22Rv1 (cell line): ENCODE data around the gene CRKL.
A peak's percentile ranks its signal among the peaks of the same experiment; 100 is the strongest.

Experiments
- H3K27ac ChIP-seq: fragments of 450-650 bp; 2 replicates; pipeline ENCODE4 v1.5.1; 2017
- ZFX ChIP-seq: fragments of 450-650 bp; IDR thresholded peaks from 2 replicates; pipeline ENCODE4 v1.6.1; 2017; ENCODE audit warnings: antibody characterized with exemption, borderline replicate concordance
- TF ChIP-seq, protein P1 (sequence below): fragments of 450-650 bp; IDR thresholded peaks from 2 replicates; pipeline ENCODE4 v1.5.1; 2017; ENCODE audit warnings: mild to moderate bottlenecking

Gene CRKL

DNA sequence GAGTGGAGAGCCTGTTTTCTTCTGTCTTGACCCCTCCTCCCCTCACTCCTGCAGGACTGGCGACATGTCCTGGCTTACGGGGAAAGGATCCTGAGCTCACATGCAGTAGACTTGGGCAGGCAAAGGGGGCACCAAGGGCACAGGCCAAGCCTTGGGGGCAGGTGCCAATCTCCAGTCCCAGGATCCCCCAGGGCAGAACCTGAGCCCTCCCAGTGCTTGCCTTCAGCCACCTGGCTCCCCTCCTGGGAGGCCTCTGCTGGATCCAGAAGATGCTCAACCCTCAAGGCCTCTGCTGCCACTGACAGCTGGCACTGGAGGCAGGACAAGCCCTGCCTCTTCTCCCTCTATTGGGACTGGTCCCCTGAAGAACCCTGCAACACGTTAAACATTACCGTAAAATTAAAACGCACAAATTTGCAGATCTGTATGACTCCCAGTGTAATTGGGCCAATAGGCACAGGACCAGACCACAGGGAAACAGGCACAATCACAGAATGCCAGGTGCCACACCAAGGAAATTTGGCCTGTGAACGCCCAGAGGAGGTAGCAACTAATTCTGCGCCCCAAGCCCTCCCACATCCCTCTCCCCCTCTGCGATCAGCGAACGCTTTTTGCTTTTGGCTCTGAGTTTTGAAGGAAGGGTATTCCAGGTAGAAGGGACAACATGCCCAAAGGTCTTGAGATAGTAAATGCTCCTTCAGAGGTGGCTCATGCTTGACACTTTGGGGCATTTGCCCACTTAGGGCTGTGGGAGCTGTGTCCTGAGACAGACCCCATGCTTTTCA is 63.9 kb downstream of the CRKL start:
- peak overlapping the region; percentile 85 for H3K27ac ChIP-seq
- TF ChIP-seq, protein P1, sequence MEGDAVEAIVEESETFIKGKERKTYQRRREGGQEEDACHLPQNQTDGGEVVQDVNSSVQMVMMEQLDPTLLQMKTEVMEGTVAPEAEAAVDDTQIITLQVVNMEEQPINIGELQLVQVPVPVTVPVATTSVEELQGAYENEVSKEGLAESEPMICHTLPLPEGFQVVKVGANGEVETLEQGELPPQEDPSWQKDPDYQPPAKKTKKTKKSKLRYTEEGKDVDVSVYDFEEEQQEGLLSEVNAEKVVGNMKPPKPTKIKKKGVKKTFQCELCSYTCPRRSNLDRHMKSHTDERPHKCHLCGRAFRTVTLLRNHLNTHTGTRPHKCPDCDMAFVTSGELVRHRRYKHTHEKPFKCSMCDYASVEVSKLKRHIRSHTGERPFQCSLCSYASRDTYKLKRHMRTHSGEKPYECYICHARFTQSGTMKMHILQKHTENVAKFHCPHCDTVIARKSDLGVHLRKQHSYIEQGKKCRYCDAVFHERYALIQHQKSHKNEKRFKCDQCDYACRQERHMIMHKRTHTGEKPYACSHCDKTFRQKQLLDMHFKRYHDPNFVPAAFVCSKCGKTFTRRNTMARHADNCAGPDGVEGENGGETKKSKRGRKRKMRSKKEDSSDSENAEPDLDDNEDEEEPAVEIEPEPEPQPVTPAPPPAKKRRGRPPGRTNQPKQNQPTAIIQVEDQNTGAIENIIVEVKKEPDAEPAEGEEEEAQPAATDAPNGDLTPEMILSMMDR = no peak
- no peak for TF ChIP-seq ZFX

DNA sequence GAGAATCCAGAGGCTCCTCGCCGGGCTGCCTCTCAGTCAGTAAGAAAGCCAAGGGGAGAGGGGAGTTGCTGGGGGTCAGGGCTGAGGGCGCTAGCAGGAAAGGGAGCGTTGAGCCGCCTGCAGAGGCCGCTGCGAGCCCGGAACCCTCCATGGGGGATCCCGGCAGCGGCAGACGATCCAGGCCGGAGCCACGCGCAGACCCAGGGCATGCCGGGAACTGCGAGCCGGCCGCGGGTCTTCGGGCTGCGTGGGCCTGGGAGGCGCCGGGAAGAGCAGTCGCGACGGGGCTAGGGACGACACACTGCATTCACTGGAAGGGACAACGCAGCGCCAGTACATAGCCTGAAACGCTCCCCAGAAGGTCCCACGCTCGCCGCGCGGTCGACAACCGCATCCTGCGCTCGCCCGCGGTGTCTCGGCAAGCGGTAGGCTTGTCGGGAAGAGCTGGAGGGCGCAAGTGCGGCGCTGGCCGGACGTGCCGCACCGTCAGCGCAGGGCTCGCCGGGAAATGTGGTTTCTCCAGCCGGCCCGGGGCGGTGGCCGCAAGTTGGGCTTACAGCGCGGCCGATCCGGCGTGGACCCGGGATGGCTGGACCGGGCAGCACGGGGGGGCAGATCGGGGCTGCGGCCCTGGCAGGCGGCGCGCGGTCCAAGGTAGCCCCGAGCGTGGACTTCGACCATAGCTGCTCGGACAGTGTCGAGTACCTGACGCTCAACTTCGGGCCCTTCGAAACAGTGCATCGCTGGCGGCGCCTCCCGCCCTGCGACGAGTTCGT is 64.8 kb downstream of the CRKL start, which contains the start of gene LZTR1:
Gene LZTR1 (plus strand): TSS at position 511 of the 776 bp plus-strand sequence. CDS start 75 bp downstream, at position 586.
- peak within 1 kb of the TSS; percentile 85 for H3K27ac ChIP-seq
- no peak for TF ChIP-seq ZFX
- TF ChIP-seq, protein P1 = peak; percentile 55

DNA sequence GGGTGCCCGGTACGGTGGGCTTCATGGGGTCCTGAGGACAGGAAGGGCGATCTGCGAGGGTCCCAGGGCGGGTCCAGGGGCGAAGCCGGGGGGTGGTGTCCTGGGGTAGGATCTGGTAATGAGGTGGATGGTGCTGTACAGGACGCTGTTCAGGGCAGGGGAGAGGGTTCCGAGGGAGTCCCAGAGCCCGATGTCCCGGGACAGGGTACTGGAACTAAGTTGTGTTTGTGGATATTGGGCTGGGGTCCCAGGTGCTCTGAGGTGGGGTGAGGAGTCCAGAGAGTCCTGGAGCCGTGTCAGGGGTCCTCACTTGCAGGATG is 65.3 kb downstream of the CRKL start:
- peak overlapping the region; percentile 85 for H3K27ac ChIP-seq
- TF ChIP-seq, protein P1 = no peak
- no peak for TF ChIP-seq ZFX

DNA sequence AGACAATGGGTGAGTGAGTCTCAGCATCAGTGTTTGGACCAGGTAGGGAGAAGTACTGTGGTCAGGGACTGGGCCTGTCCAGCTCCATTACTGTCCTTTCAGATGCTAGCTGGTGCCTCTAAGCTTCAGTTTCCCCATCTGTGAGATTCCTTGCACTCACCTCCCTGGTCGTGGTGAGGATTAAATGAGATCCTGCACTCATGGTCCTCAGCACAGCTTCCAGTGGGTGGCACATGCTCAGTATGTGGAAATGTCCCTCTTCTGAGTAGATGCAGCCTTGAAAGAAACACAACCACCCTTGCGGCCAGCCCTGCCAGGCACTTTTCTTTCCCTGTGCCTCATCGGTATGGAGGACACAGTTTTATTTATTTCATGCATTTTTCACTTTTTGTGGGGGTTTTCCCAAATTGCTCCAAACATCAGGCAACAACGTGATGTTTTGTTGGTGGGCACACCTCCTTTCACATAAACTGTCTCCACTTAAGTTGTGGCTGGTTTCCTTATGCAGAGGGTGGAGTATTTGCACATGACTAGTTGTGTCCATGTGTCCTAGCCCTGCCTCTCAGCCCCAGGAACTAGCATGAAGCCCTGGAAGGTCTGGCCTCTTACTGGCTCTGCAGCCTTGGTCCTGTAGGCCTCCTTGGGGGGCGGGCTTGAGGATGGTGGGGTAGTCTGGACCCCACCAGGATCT is 66.0 kb downstream of the CRKL start:
- TF ChIP-seq, protein P1 = no peak
- H3K27ac ChIP-seq = no peak overlapping the region

DNA sequence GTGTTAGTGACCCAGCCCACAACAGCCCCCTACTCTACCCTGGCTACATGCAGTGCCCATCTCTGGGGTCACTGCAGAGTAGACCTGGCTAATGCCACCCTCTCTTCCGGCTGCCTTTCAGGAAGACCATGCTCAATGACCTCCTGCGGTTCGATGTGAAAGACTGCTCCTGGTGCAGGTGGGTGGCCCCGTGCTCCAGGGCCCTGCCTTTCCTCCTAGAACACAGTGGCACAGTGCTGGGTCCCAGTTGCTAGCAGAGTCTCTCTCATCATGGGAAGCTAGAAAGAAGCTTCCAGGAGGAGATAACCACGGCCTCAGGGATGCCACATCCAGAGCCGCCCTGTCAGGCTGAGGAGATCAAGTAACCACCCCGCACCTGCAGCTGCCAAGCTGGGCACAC is 68.5 kb downstream of the CRKL start:
- TF ChIP-seq, protein P1 = no peak
- TF ChIP-seq ZFX = no peak
- no peak overlapping the region for H3K27ac ChIP-seq

DNA sequence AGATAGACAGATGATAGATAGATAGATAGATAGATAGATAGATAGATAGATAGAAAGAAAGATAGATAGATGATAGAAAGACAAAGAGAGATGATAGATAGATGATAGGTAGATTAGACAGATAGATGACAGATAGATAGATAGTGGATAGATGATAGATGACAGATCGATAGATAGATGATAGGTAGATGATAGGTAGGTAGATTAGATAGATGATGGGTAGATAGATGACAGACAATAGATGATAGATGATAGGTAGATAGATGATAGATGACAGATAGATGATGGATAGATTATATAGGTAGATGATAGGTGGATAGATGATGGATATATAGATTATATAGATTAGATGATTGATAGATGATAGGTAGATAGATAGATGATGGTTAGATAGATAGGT is 69.2 kb downstream of the CRKL start:
- TF ChIP-seq, protein P1 = no peak
- no peak for TF ChIP-seq ZFX

More for the DNA sequence above, 69.2 kb downstream of the CRKL start:
- H3K27ac ChIP-seq = no peak overlapping the region
